Neutrophil (primary cell): Measurements from ENCODE around the gene TBX5.

Source experiments
- H3K27ac ChIP-seq: fragments of 200-600 bp; sonication (generic); 2 replicates; pipeline ENCODE4 v1.5.1; 2016; ENCODE audit warnings: mild to moderate bottlenecking, moderate library complexity
- H3K27me3 ChIP-seq: fragments of 200-600 bp; sonication (generic); 2 replicates; pipeline ENCODE4 v1.6.0; 2016; ENCODE audit warnings: mild to moderate bottlenecking
- H3K36me3 ChIP-seq: fragments of 200-600 bp; sonication (generic); 2 replicates; pipeline ENCODE4 v1.5.1; 2017
- H3K4me1 ChIP-seq, 2 experiments: fragments of 200-600 bp in 1 of 2; sonication (generic) in 1 of 2; 1 replicate in 1 of 2; 2 replicates in 1 of 2; pipeline versions ENCODE4 v1.5.1 to v1.6.1; 2013 to 2016; ENCODE audit warnings: low read depth in 1 of 2, low read length in 1 of 2, mild to moderate bottlenecking in 1 of 2, moderate library complexity in 1 of 2; ENCODE audit not compliant: control insufficient read depth in 1 of 2, insufficient read depth in 1 of 2
- H3K4me3 ChIP-seq, 2 experiments: fragments of 200-600 bp in 1 of 2; sonication (generic) in 1 of 2; 1 replicate in 1 of 2; 2 replicates in 1 of 2; pipeline ENCODE4 v1.5.1; 2013 to 2016; ENCODE audit warnings: low read depth in 1 of 2, low read length in 1 of 2, mild to moderate bottlenecking in 1 of 2, moderate library complexity in 1 of 2
- H3K9me3 ChIP-seq: fragments of 200-600 bp; sonication (generic); 2 replicates; pipeline ENCODE4 v1.5.1; 2016
- CTCF ChIP-seq: fragments of 200-600 bp; sonication (generic); IDR thresholded peaks from 2 replicates; pipeline ENCODE4 v1.5.1; 2016; ENCODE audit warnings: antibody characterized with exemption

Gene TBX5

GRCh38 chr12:114371733-114372132, 34.2 kb downstream of the TBX5 start:
- Histone ChIP-seq H3K27me3 (peaks cover 9% of the 10 kb centered on the region), H3K27ac (no peak overlapping the region), H3K4me3 (no peak overlapping the region), H3K9me3 (no peaks in the 10 kb centered on the region), H3K4me1 (no peaks in the 10 kb centered on the region), H3K36me3 (no peaks in the 10 kb centered on the region)
- no peak for TF ChIP-seq CTCF

- H3K27ac ChIP-seq: no peak overlapping the region
- no peaks in the 10 kb centered on the region for H3K36me3 ChIP-seq
- TF ChIP-seq CTCF: no peak
- H3K27me3 ChIP-seq: peaks cover 9% of the 10 kb centered on the region
- H3K9me3 ChIP-seq: no peaks in the 10 kb centered on the region
- H3K4me3 ChIP-seq: no peak overlapping the region
- H3K4me1 ChIP-seq: no peaks in the 10 kb centered on the region
Measured at GRCh38 chr12:114371250-114371649, 34.7 kb downstream of the TBX5 start.

GRCh38 chr12:114368685-114369452, 37.1 kb downstream of the TBX5 start:
- Histone ChIP-seq H3K4me1 (no peaks in the 10 kb centered on the region), H3K4me3 (no peak overlapping the region), H3K27me3 (peaks cover 9% of the 10 kb centered on the region), H3K27ac (no peak overlapping the region), H3K9me3 (no peaks in the 10 kb centered on the region), H3K36me3 (no peaks in the 10 kb centered on the region)
- TF ChIP-seq CTCF: no peak

GRCh38 chr12:114361992-114362391, 44.0 kb downstream of the TBX5 start:
- H3K9me3 ChIP-seq: no peaks in the 10 kb centered on the region
- H3K4me3 ChIP-seq: no peak overlapping the region
- no peaks in the 10 kb centered on the region for H3K4me1 ChIP-seq
- TF ChIP-seq CTCF: no peak
- no peaks in the 10 kb centered on the region for H3K27me3 ChIP-seq
- no peaks in the 10 kb centered on the region for H3K36me3 ChIP-seq
- no peak overlapping the region for H3K27ac ChIP-seq

- no peaks in the 10 kb centered on the region for H3K9me3 ChIP-seq
- H3K27ac ChIP-seq: no peak overlapping the region
- H3K27me3 ChIP-seq: no peaks in the 10 kb centered on the region
- no peak overlapping the region for H3K4me3 ChIP-seq
- no peak for TF ChIP-seq CTCF
- H3K36me3 ChIP-seq: no peaks in the 10 kb centered on the region
- H3K4me1 ChIP-seq: no peaks in the 10 kb centered on the region
Measured at GRCh38 chr12:114361545-114361944, 44.4 kb downstream of the TBX5 start.
